Activated naive CD4-positive, alpha-beta T cell treated with anti-CD3 and anti-CD28 coated beads, Interleukin-2, amount 50 U/mL, for 16 hours (primary cell): ENCODE results near the gene OPHN1.

Experiments used
- DNase-seq: peaks from one replicate; pipeline ENCODE4 v3.0.0-alpha.2; 2020

The OPHN1 gene

GRCh38 chrX:68048774-68049173, 384.5 kb downstream of the OPHN1 start:
- no peak for DNase-seq

GRCh38 chrX:68045008-68045577, 388.2 kb downstream of the OPHN1 start:
- DNase-seq, result no peak

- DNase-seq, result no peak
Observed at GRCh38 chrX:68043713-68044438, 389.4 kb downstream of the OPHN1 start.

- DNase-seq, result no peak
Observed at GRCh38 chrX:68041110-68041509, 392.2 kb downstream of the OPHN1 start.

- no peak for DNase-seq
Observed at GRCh38 chrX:68018248-68019203, 414.8 kb downstream of the OPHN1 start.

- DNase-seq, result no peak
Observed at GRCh38 chrX:67998540-67998939, 434.8 kb downstream of the OPHN1 start.
